ENCODE results near the gene STK24.

DNA sequence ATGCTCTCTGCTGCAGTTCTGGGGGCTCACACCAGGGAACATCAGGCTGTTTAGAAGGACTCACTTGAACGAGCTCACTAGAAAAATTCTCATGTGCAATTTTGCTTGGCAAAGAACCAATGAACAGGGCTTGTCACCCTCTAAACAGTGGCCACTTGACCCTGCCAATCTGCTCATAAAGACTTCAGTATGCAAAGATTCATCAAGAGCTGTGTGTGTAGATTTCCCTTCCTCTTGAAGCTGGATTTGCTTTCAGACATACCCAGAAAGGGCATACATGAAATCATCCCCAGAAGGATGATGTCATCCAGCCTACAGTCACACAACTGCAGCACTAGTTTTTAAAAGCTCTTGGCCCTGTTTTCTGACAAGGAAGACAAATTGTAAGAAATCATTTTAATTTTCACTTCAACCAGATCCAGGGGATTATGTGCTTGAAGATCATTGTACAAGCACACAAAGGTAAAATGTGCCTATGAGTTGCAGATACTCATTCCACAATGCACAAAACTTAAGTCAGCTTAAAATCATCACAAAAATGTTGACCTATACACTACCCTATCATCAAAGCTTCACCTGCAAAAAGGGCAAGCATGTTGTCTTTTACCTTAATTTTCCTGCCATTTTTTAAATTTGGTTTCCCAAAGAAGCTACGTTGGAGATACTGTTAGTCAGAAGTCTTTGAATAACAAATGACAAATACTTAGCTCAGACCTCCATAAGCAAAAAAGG lies 5.2 kb upstream of the STK24 start:
- TF ChIP-seq CTCF (IDR thresholded peaks at IDR 0.05) (no peak), POLR2AphosphoS5 (IDR thresholded peaks at IDR 0.05) (no peak)

Data from breast epithelium (tissue), 3 donors.